Gastroesophageal sphincter (tissue), 3 donors: ENCODE measurements around the gene GSTK1.

Experiments
- CTCF ChIP-seq, 4 experiments: fragments of 200-600 bp in 2 of 4; fragments of 450-650 bp in 2 of 4; sonication (generic) in 1 of 4; IDR thresholded peaks; one replicate each; pipeline ENCODE4 v1.5.1; 2017 to 2019; ENCODE audit warnings: antibody characterized with exemption in 4 of 4, mild to moderate bottlenecking in 2 of 4, moderate library complexity in 2 of 4
- POLR2A ChIP-seq, 2 donors: fragments of 450-650 bp; IDR thresholded peaks; one replicate each; pipeline ENCODE4 v1.6.1; 2017; ENCODE audit warnings: antibody characterized with exemption in 2 of 2, mild to moderate bottlenecking in 2 of 2, moderate library complexity in 1 of 2
- POLR2AphosphoS5 ChIP-seq: sonication (generic); formaldehyde crosslinking; IDR thresholded peaks from one replicate; pipeline ENCODE4 v1.6.1; 2017; ENCODE audit warnings: antibody characterized with exemption

GRCh38 chr7:143235561-143235960 lies 27.7 kb upstream of the GSTK1 start:
- TF ChIP-seq POLR2A (IDR thresholded peaks at IDR 0.05) = no peak
- no peak for TF ChIP-seq POLR2AphosphoS5
- TF ChIP-seq CTCF (IDR thresholded peaks at IDR 0.05) = no peak
